ENCODE results near the gene EEPD1. TPM values are rescaled to one million over a fixed set of nuclear protein-coding genes. Genes with fewer than 3 reads are reported as not detected.

The EEPD1 gene
- total RNA-seq, 1 donor from 2014 or later, result 6.5 TPM

GRCh38 chr7:36155811-36156361, 2.8 kb downstream of the EEPD1 start:
- H3K9ac ChIP-seq, result no peak overlapping the region
- H3K79me2 ChIP-seq (ENCODE audit: low read depth), result no peaks in the 10 kb centered on the region
- H3K4me2 ChIP-seq, result peak overlapping the region; percentile 34
- DNase-seq (ENCODE audit: low spot score), result peak; percentile 32
- Mint-ChIP-seq H3K36me3 (peaks cover 13% of the 10 kb centered on the region), H3K27me3 (ENCODE audit: insufficient read depth, low read depth) (peaks cover under 1% of the 10 kb centered on the region), H3K27ac (no peak overlapping the region), H3K9me3 (no peaks in the 10 kb centered on the region), H3K4me3 (peak overlapping the region; percentile 77), H3K4me1 (peaks cover 64% of the 10 kb centered on the region)
- peaks cover 19% of the 10 kb centered on the region for H3K4me1 ChIP-seq
- peaks cover 7% of the 10 kb centered on the region for H4K20me1 ChIP-seq (ENCODE audit: low read depth)
- H2AFZ ChIP-seq (replicated peaks), result no peak overlapping the region
- peaks cover 19% of the 10 kb centered on the region for H3K27me3 ChIP-seq
- H3F3A ChIP-seq (ENCODE audit: low read depth), result peaks cover 12% of the 10 kb centered on the region
- no peak overlapping the region for H3K4me3 ChIP-seq
- H3K9me3 ChIP-seq (ENCODE audit: low read depth), result no peaks in the 10 kb centered on the region
- H3K36me3 ChIP-seq, result no peaks in the 10 kb centered on the region
- TF ChIP-seq EZH2phosphoT487 (IDR thresholded peaks at IDR 0.05), result no peak
- no peak for TF ChIP-seq CTCF (IDR thresholded peaks at IDR 0.05)
- no peak for TF ChIP-seq EZH2 (IDR thresholded peaks at IDR 0.05)
- no peak overlapping the region for H3K27ac ChIP-seq

- Mint-ChIP-seq H3K27ac (no peak overlapping the region), H3K9me3 (no peaks in the 10 kb centered on the region), H3K27me3 (ENCODE audit: insufficient read depth, low read depth) (peaks cover 3% of the 10 kb centered on the region), H3K4me3 (no peak overlapping the region), H3K4me1 (peaks cover 67% of the 10 kb centered on the region), H3K36me3 (peaks cover 16% of the 10 kb centered on the region)
- peaks cover 19% of the 10 kb centered on the region for H3K27me3 ChIP-seq
- no peak overlapping the region for H3K4me3 ChIP-seq
- no peak overlapping the region for H3K27ac ChIP-seq
- peaks cover 7% of the 10 kb centered on the region for H4K20me1 ChIP-seq (ENCODE audit: low read depth)
- H3F3A ChIP-seq (ENCODE audit: low read depth), result peaks cover 4% of the 10 kb centered on the region
- peaks cover 13% of the 10 kb centered on the region for H3K4me1 ChIP-seq
- no peak for DNase-seq (ENCODE audit: low spot score)
- no peaks in the 10 kb centered on the region for H3K9me3 ChIP-seq (ENCODE audit: low read depth)
- H3K9ac ChIP-seq, result no peak overlapping the region
- no peaks in the 10 kb centered on the region for H3K79me2 ChIP-seq (ENCODE audit: low read depth)
- no peak overlapping the region for H2AFZ ChIP-seq (replicated peaks)
- no peaks in the 10 kb centered on the region for H3K36me3 ChIP-seq
- H3K4me2 ChIP-seq, result no peak overlapping the region
- TF ChIP-seq EZH2 (IDR thresholded peaks at IDR 0.05) (no peak), EZH2phosphoT487 (IDR thresholded peaks at IDR 0.05) (no peak), CTCF (IDR thresholded peaks at IDR 0.05) (no peak)
Observed at GRCh38 chr7:36157527-36158320, 4.7 kb downstream of the EEPD1 start.

GRCh38 chr7:36158321-36158605, 5.2 kb downstream of the EEPD1 start:
- no peak overlapping the region for H3K9ac ChIP-seq
- no peak overlapping the region for H3K27ac Mint-ChIP-seq
- H3K4me1 Mint-ChIP-seq, result peaks cover 67% of the 10 kb centered on the region
- DNase-seq (ENCODE audit: low spot score), result no peak
- TF ChIP-seq CTCF (IDR thresholded peaks at IDR 0.05) (no peak), EZH2 (IDR thresholded peaks at IDR 0.05) (no peak), EZH2phosphoT487 (IDR thresholded peaks at IDR 0.05) (no peak)
- no peaks in the 10 kb centered on the region for H3K9me3 ChIP-seq (ENCODE audit: low read depth)
- H3K27ac ChIP-seq, result no peak overlapping the region
- no peak overlapping the region for H3K4me3 Mint-ChIP-seq
- peaks cover 19% of the 10 kb centered on the region for H3K27me3 ChIP-seq
- H3K4me1 ChIP-seq, result peaks cover 13% of the 10 kb centered on the region
- no peaks in the 10 kb centered on the region for H3K36me3 ChIP-seq
- H3K4me2 ChIP-seq, result no peak overlapping the region
- peaks cover 4% of the 10 kb centered on the region for H3F3A ChIP-seq (ENCODE audit: low read depth)
- no peaks in the 10 kb centered on the region for H3K9me3 Mint-ChIP-seq
- H3K27me3 Mint-ChIP-seq (ENCODE audit: insufficient read depth, low read depth), result peaks cover 3% of the 10 kb centered on the region
- no peak overlapping the region for H2AFZ ChIP-seq (replicated peaks)
- peaks cover 7% of the 10 kb centered on the region for H4K20me1 ChIP-seq (ENCODE audit: low read depth)
- H3K4me3 ChIP-seq, result no peak overlapping the region
- peaks cover 16% of the 10 kb centered on the region for H3K36me3 Mint-ChIP-seq
- H3K79me2 ChIP-seq (ENCODE audit: low read depth), result no peaks in the 10 kb centered on the region

Data from neural progenitor cell (in vitro differentiated cells).